GM18519 (cell line): ENCODE results near the gene DPEP3.
"Not testable (repeated sequence)": the region's sequence is repeated elsewhere in the genome, so short reads cannot be mapped to it uniquely, and the experiment has no call there.

Experiments
- ATAC-seq: cut with Tn5 transposase; IDR thresholded peaks from one replicate; pipeline ENCODE4 v1.9.1; 2021; ENCODE audit warnings: mild to moderate bottlenecking, moderate library complexity; ENCODE audit not compliant: unreplicated experiment, low FRiP score

DPEP3 gene

GRCh38 chr16:67995423-67995822 is 15.1 kb upstream of the DPEP3 start:
- ATAC-seq = no peak

- not testable (repeated sequence) for ATAC-seq
These were observed 13.7 kb upstream of the DPEP3 start for GRCh38 chr16:67994040-67994408.

DNA sequence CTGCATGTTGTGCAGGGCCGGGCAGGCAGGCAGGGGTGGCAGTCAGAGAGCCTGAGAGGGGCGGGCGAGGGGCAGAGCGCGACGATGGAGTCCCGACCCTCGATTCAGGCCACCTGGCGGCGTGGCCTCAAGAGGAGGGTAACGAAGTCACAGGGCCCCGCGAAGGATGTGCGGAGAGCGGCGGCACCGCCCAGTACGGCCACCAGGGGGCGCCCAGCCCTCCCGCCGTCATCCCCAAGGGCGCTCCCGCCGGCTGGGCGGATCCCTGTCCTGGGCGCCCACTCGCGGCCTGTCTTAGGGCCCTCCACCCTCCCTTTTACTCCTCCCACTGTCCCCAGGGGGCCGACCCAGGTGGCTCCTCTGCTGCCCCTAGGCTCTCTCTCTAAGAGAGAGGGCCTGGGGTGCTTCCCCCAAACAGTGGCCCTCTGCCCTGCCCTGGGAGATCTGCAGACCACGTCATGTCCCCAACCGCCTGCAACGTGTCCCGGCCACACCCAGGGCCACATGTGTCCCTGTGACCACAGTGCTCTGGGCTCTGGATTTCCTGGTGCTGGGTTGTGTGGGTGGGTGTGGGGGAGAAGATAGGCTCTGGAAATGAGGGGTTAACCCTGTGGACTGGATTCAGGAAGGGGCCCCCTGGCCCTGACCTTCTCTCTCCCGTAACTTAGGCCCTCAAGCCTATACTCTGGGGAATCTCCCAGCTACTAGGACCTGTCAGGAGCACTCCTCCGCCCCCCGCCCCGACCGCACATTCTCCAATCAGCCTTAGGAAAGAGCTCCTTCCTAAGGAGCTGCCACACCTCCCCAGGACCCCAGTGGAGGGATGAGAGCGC is 13.1 kb upstream of the DPEP3 start:
- no peak for ATAC-seq

DNA sequence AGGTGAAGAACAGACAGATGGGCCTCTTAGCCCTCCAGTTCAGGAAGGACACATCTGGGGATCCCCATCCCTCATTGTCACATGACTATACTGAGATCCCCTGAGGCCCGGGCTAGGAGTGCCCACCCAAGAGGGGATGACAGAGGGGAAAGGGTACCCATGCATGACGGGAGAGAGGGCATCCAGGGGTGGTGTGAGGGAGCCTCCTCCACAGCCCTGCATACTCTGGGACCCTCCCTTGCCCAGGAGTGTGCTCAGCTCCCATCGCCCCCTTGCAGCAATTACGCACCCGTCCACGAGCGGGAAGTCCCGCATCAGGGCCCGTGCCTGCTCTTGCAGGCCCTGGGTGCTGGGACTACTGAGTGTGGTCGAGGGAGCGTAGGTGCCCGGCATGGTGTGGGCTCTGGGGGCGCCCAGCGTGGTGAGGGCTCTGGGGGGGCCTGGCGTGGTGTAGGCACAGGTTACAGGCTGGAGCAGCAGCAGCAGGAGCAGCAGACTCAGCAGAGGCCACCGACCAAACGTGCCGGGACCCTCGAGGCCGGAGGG is 12.4 kb upstream of the DPEP3 start:
- no peak for ATAC-seq

DNA sequence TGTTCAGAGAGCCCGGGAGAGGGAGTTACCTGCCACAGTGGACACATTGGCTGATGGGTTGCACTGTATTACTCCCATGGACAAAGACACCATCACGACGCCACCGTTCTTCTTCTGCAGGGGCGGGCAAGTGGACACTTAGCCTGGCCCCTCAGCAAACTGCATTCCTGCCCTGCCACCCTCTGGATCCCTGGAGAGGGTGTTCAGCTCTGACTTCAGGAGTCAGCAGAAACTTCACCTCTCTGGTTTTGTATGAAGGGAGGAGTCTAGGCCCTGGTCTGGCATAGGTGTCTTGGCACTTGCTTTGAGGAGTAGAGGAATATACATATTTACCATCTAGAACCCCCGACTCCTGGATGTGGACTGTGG is 9.7 kb upstream of the DPEP3 start:
- ATAC-seq = no peak

GRCh38 chr16:67989322-67990017 is 9.2 kb upstream of the DPEP3 start:
- no peak for ATAC-seq

- no peak for ATAC-seq
These were observed 8.4 kb upstream of the DPEP3 start for GRCh38 chr16:67988675-67989074.

GRCh38 chr16:67987460-67988160 is 7.3 kb upstream of the DPEP3 start:
- ATAC-seq = no peak

GRCh38 chr16:67986949-67987348 is 6.7 kb upstream of the DPEP3 start:
- ATAC-seq = no peak

DNA sequence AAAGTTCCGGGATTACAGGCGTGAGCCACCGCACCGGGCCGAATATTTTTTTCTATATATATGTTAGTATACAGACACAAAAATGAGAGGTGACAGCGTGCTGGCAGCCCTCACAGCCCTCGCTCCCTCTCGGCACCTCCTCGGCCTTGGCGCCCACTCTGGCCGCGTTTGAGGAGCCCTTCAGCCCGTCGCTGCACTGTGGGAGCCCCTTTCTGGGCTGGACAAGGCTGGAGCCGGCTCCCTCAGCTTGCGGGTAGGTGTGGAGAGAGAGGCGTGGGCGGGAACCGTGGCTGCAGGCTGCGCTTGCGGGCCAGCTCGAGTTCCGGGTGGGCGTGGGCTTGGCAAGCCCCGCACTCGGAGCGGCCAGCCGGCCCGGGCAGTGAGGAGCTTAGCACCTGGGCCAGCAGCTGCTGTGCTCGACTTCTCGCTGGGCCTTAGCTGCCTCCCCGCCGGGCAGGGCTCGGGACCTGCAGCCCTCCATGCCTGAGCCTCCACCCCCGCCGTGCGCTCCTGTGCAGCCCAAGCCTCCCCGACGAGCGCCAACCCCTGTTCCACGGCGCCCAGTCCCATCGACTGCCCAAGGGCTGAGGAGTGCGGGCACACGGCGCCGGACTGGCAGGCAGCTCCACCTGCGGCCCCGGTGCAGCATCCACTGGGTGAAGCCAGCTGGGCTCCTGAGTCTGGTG is 1.9 kb upstream of the DPEP3 start:
- no peak for ATAC-seq

- ATAC-seq = no peak
These were observed 2.7 kb downstream of the DPEP3 start for GRCh38 chr16:67977469-67978227.

DNA sequence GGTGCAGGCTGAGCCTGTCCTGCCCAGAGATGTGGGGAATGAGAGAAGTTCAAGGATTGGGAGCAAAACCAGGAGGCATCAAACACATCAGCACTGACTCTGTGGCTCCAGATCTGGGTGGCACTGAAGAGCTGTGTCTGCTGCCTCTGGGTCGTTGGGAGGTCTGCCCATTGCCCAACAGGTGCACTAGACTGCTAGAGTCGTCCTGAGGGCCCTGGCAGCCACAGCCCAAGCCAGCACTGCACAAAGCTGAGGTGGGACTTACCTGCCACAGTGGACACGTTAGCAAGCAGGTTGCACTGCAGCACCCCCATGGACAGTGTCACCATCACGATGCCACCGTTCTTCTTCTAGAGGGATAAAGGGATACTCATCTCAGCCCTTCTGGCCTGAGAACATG is 3.3 kb downstream of the DPEP3 start:
- ATAC-seq = no peak

DNA sequence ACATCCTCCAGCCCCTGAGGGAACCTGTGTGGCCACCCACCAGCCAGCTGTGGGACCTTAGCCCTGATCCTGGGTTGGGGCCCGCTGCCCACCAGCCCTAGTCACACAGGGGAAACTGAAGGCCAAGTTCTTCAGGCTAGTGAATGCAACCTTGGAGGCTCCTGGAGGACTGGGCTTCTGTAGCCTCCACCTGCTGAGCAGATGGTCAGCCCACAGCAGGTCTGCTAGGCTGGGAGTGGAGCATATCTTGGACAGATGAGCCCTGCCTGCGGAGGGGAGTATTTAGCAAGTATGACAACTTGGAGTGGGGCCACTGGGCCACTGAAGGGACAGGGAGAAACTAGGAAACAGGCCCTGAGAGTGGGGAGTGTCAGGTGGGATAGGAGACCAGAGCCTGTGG is 4.1 kb downstream of the DPEP3 start:
- no peak for ATAC-seq

DNA sequence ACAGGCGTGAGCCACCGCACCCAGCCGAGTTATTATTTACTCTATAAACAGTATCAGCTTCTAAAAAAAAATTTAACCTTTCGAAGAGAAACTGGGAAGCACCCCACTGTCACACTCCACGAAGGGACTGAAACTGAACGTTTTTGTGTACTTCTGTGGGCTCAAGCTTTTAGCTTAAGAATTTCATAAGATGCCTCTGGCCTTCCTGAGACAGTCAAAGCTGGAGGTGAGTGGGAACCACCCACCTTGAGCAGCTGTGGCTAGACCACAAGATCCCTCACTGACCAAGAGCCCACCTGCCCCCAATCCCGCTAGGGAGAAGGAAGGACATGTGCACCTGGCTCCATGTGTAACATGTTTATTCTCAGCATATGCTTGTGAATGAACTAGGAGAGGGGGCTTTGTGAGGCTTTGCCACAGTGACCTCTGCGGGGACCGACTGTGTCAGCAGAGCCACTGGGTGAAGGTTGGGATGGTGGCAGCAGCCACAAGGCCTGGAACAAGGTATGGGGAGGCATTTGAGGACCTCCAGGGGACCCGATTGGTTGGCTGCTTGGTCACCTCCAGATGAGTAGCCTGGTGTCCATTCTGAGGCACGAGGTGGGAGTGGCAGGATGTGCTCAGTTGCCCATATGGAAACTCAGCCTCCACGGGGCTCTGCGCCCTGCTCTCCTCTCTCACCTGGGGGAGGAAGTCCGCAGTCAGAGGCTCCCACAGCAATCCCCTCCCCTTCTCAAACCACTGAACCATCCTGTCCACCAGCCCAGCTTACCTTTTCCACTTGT is 4.8 kb downstream of the DPEP3 start:
- no peak for ATAC-seq

- not testable (repeated sequence) for ATAC-seq
These were observed 8.0 kb downstream of the DPEP3 start for GRCh38 chr16:67972285-67972684.

DNA sequence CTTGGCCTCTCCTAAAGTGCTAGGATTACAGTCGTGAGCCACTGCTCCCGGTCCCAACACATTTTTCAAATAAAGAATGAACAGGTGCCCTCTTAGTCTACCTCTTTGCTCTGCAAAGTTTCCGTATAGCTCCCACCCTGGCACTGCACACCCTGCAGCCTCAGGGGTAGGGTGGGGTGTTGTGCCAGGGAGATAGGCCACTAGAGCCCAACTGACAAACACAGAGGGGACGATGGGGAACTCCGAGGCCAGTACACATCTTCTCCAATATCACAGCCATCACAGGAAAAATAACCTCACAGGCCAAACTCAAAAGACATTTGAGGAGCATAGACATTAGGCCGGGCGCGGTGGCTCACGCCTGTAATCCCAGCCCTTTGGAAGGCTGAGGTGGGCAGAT is 9.2 kb downstream of the DPEP3 start:
- ATAC-seq = no peak

GRCh38 chr16:67969254-67970039 is 10.9 kb downstream of the DPEP3 start:
- no peak for ATAC-seq
